ENCODE data around the gene SELENOK. TPM values are rescaled to one million over a fixed set of nuclear protein-coding genes. Genes with fewer than 3 reads are reported as not detected.

SELENOK gene
- total RNA-seq, 2 donors from 2014 or later: 46.0 to 52.9 TPM

GRCh38 chr3:53835257-53835656 lies 56.4 kb downstream of the SELENOK start:
- intact Hi-C loops (cut with DNase I): no loop called here
- DNase-seq: no peak
- H3K27ac ChIP-seq: no peak overlapping the region
- H3K9me3 ChIP-seq: no peaks in the 10 kb centered on the region
- H3K4me3 ChIP-seq: no peak overlapping the region
- no peaks in the 10 kb centered on the region for H3K27me3 ChIP-seq
- no peaks in the 10 kb centered on the region for H3K4me1 ChIP-seq
- no peaks in the 10 kb centered on the region for H3K36me3 ChIP-seq
- no peak overlapping the region for H3K9ac ChIP-seq (ENCODE audit: low read depth in 2 of 2, low read length in 2 of 2)
- no peak for TF ChIP-seq CTCF (IDR thresholded peaks at IDR 0.05)

- H3K27me3 ChIP-seq: no peaks in the 10 kb centered on the region
- no peaks in the 10 kb centered on the region for H3K4me1 ChIP-seq
- H3K9me3 ChIP-seq: no peaks in the 10 kb centered on the region
- no peak overlapping the region for H3K27ac ChIP-seq
- H3K36me3 ChIP-seq: no peaks in the 10 kb centered on the region
- no peak overlapping the region for H3K9ac ChIP-seq (ENCODE audit: low read depth in 2 of 2, low read length in 2 of 2)
- intact Hi-C loops (cut with DNase I): no loop called here
- no peak for DNase-seq
- TF ChIP-seq CTCF (IDR thresholded peaks at IDR 0.05): no peak
- no peak overlapping the region for H3K4me3 ChIP-seq
Observed at GRCh38 chr3:53834429-53835095, 57.1 kb downstream of the SELENOK start.

Other genes with a start within 250 kb of the SELENOK start
- gene CHDH, start 45.4 kb downstream of the SELENOK start, total RNA-seq: 10 to 100 TPM; 41.5 to 48.6 TPM
- 10 to 100 TPM; 18.6 to 25.7 TPM for gene IL17RB, start 45.3 kb downstream of the SELENOK start, total RNA-seq
- 10 to 100 TPM; 31.4 to 35.0 TPM for gene ACTR8, start 9.7 kb downstream of the SELENOK start, total RNA-seq
- under 1 TPM; 0.42 to 0.98 TPM for gene CACNA2D3, start 230.7 kb upstream of the SELENOK start, total RNA-seq

All from colonic mucosa (tissue), 4 donors.